GM23338 (cell line): ENCODE results near the gene ARF1. TPM values are rescaled to one million over a fixed set of nuclear protein-coding genes. Genes with fewer than 3 reads are reported as not detected.
A peak's percentile ranks its signal among the peaks of the same experiment; 100 is the strongest.

Experiments used
- ATAC-seq: fragments of 200-7000 bp; cut with Tn5 transposase; 3 replicates; pipeline ENCODE4 v1.9.1; 2020
- DNase-seq: peaks from one replicate; pipeline ENCODE4 v3.0.0-alpha.2; 2015; ENCODE audit warnings: low spot score
- H2AFZ ChIP-seq: fragments of 200-600 bp; sonication (generic); 2 replicates; pipeline ENCODE4 v1.8.0; 2016; ENCODE audit warnings: antibody characterized with exemption, mild to moderate bottlenecking, moderate library complexity
- H3F3A ChIP-seq: fragments of 200-600 bp; sonication (generic); replicated peaks from 2 replicates; pipeline ENCODE4 v1.8.0; 2017; ENCODE audit warnings: antibody characterized with exemption, mixed run types, low read depth
- H3K27ac ChIP-seq: fragments of 200-600 bp; sonication (generic); 2 replicates; pipeline ENCODE4 v1.6.1; 2016; ENCODE audit warnings: low read depth
- H3K27me3 ChIP-seq: fragments of 200-600 bp; sonication (generic); 2 replicates; pipeline ENCODE4 v1.8.0; 2016; ENCODE audit warnings: mild to moderate bottlenecking, mixed run types, moderate library complexity; ENCODE audit not compliant: insufficient read depth
- H3K36me3 ChIP-seq: fragments of 200-600 bp; sonication (generic); 2 replicates; pipeline ENCODE4 v1.8.0; 2016; ENCODE audit warnings: mild to moderate bottlenecking; ENCODE audit not compliant: insufficient read depth
- H3K4me1 ChIP-seq: fragments of 200-600 bp; sonication (generic); 2 replicates; pipeline ENCODE4 v1.8.0; 2016; ENCODE audit warnings: mild to moderate bottlenecking, moderate library complexity; ENCODE audit not compliant: insufficient read depth
- H3K4me2 ChIP-seq: fragments of 200-600 bp; sonication (generic); 2 replicates; pipeline ENCODE4 v1.7.1; 2017; ENCODE audit warnings: mixed run types
- H3K4me3 ChIP-seq: fragments of 200-600 bp; sonication (generic); 2 replicates; pipeline ENCODE4 v1.6.1; 2016; ENCODE audit warnings: mixed run types
- H3K79me2 ChIP-seq: fragments of 200-600 bp; sonication (generic); replicated peaks from 2 replicates; pipeline ENCODE4 v1.8.0; 2017; ENCODE audit warnings: mild to moderate bottlenecking; ENCODE audit not compliant: insufficient read depth
- H3K9me2 ChIP-seq: fragments of 200-600 bp; sonication (generic); 2 replicates; pipeline ENCODE4 v1.8.0; 2017; ENCODE audit not compliant: insufficient read depth
- H4K20me1 ChIP-seq: fragments of 200-600 bp; sonication (generic); replicated peaks from 2 replicates; pipeline ENCODE4 v1.8.0; 2017; ENCODE audit warnings: mild to moderate bottlenecking; ENCODE audit not compliant: insufficient read depth
- H3K27ac Mint-ChIP-seq: 2 replicates; pipeline ENCODE4 v1.8.0; 2020; ENCODE audit warnings: inconsistent platforms, mild to moderate bottlenecking, moderate library complexity, mixed read lengths
- H3K27me3 Mint-ChIP-seq: 3 replicates; pipeline ENCODE4 v1.8.0; 2022; ENCODE audit warnings: low read depth, mild to moderate bottlenecking, moderate library complexity, mixed read lengths, inconsistent platforms; ENCODE audit not compliant: insufficient read depth, poor library complexity
- H3K36me3 Mint-ChIP-seq: 3 replicates; pipeline ENCODE4 v1.8.0; 2021; ENCODE audit warnings: low read depth, mild to moderate bottlenecking, inconsistent platforms, moderate library complexity, mixed read lengths
- H3K4me1 Mint-ChIP-seq: 3 replicates; pipeline ENCODE4 v1.8.0; 2020; ENCODE audit warnings: mild to moderate bottlenecking, inconsistent platforms, mixed read lengths
- H3K4me3 Mint-ChIP-seq: 3 replicates; pipeline ENCODE4 v1.8.0; 2021; ENCODE audit warnings: moderate library complexity, mild to moderate bottlenecking, inconsistent platforms, mixed read lengths
- H3K9me3 Mint-ChIP-seq: 3 replicates; pipeline ENCODE4 v1.8.0; 2020; ENCODE audit warnings: moderate library complexity, mild to moderate bottlenecking, inconsistent platforms, mixed read lengths
- CREB1 ChIP-seq: fragments of 250-450 bp; sonication (Bioruptor Pico); IDR thresholded peaks from 2 replicates; pipeline ENCODE4 v1.5.0; 2020; ENCODE audit warnings: low read depth, mild to moderate bottlenecking, moderate library complexity
- EZH2 ChIP-seq: fragments of 200-600 bp; sonication (generic); IDR thresholded peaks from one replicate; pipeline ENCODE4 v1.8.0; 2017; ENCODE audit warnings: antibody characterized with exemption, mild to moderate bottlenecking, low read depth; ENCODE audit not compliant: unreplicated experiment
- EZH2phosphoT487 ChIP-seq: fragments of 200-600 bp; sonication (generic); IDR thresholded peaks from one replicate; pipeline ENCODE4 v1.8.1; 2018; ENCODE audit warnings: antibody characterized with exemption; ENCODE audit not compliant: unreplicated experiment
- JUNB ChIP-seq: IDR thresholded peaks from one replicate; pipeline ENCODE4 v1.6.1; 2016; ENCODE audit warnings: antibody characterized with exemption; ENCODE audit not compliant: unreplicated experiment
- NANOG ChIP-seq: IDR thresholded peaks from 2 replicates; pipeline ENCODE4 v1.6.1; 2016; ENCODE audit warnings: antibody characterized with exemption, borderline replicate concordance
- POLR2AphosphoS5 ChIP-seq: IDR thresholded peaks from 2 replicates; pipeline ENCODE4 v1.6.1; 2016; ENCODE audit warnings: antibody characterized with exemption, low read depth
- STAT1 ChIP-seq: IDR thresholded peaks from one replicate; pipeline ENCODE4 v1.6.1; 2016; ENCODE audit warnings: antibody characterized with exemption; ENCODE audit not compliant: unreplicated experiment
- ZNF114 ChIP-seq: fragments of 250-450 bp; sonication (Bioruptor Pico); IDR thresholded peaks from 2 replicates; pipeline ENCODE4 v1.5.0; 2020; ENCODE audit warnings: mild to moderate bottlenecking, moderate library complexity
- ZNF331 ChIP-seq: fragments of 250-450 bp; sonication (Bioruptor Pico); IDR thresholded peaks from 2 replicates; pipeline ENCODE4 v1.5.0; 2020; ENCODE audit warnings: low read depth, mild to moderate bottlenecking, moderate library complexity
- polyA plus RNA-seq: library from polyadenylated mRNA; unstranded; fragments of >200 nt; fragmentation: Nextera tagmentation; extraction: Ambion mirVana; gene quantifications from 2 replicates; pipeline ENCODE4 v1.2.1, GENCODE V29; 2016
- total RNA-seq: library from RNA; depleted of rRNA; stranded (reverse); fragments of >200 nt; shearing (Covaris generic); gene quantifications from 2 replicates; pipeline ENCODE4 v1.2.3, GENCODE V29; 2014
- TF ChIP-seq, protein P1 (sequence below): IDR thresholded peaks from one replicate; pipeline ENCODE4 v1.6.1; 2018; ENCODE audit warnings: antibody characterized with exemption; ENCODE audit not compliant: unreplicated experiment
- TF ChIP-seq, protein P2 (sequence below): fragments of 250-450 bp; sonication (Bioruptor Pico); IDR thresholded peaks from 2 replicates; pipeline ENCODE4 v1.5.0; 2020; ENCODE audit warnings: mild to moderate bottlenecking, moderate library complexity
- TF ChIP-seq, protein P3 (sequence below), 2 experiments: fragments of 200-600 bp in 1 of 2; sonication (generic) in 1 of 2; conservative IDR thresholded peaks; 2 replicates each; pipeline versions ENCODE4 v1.5.1 to v1.6.1; 2016 to 2017; ENCODE audit warnings: antibody characterized with exemption in 2 of 2, low read depth in 2 of 2, mild to moderate bottlenecking in 2 of 2, moderate library complexity in 1 of 2
- TF ChIP-seq, protein P4 (sequence below): IDR thresholded peaks from 2 replicates; pipeline ENCODE4 v1.6.1; 2016; ENCODE audit warnings: antibody characterized with exemption

Gene ARF1
- total and polyA plus RNA-seq, 2 experiments from 2014 or later: 210 to 306 TPM

DNA sequence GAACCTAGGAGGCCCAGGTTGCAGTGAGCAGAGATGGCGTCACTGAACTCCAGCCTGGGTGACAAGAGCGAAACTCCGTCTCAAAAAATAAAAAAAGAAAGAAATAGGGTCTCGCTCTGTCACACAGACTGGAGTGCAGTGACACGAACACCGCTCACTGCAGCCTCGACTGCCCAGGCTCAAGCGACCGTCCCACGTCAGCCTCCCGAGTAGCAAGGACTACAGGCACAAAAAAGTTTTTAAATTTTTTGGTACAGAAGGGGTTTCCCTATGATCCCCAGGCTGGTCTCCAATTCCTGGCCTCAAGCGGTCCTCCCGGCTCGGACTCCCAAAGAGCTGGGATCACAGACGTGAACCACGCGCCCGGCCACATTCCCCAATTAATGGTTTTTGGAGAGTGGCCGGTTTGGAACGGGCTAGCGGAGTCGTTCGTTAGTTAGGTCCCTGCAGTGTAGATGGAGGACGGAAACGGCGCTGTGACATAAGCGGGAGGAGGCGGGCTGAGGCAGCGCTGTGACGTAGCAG lies 57.0 kb downstream of the ARF1 start:
- no peaks in the 10 kb centered on the region; the same call in 2 of the 3 replicates for H3K9me3 Mint-ChIP-seq
- ATAC-seq (no peak), DNase-seq (no peak)
- H3K79me2 ChIP-seq: peaks cover 34% of the 10 kb centered on the region
- H3K4me1 Mint-ChIP-seq: peaks cover 2% of the 10 kb centered on the region; the same call in 1 of the 3 replicates
- H3K36me3 ChIP-seq: no peaks in the 10 kb centered on the region
- peak overlapping the region; percentile 79; the same call in 1 of the 2 replicates for H2AFZ ChIP-seq
- TF ChIP-seq STAT1: no peak
- TF ChIP-seq JUNB: no peak
- no peak for TF ChIP-seq ZNF331 (CRISPR knock-in tag)
- TF ChIP-seq, protein P1, sequence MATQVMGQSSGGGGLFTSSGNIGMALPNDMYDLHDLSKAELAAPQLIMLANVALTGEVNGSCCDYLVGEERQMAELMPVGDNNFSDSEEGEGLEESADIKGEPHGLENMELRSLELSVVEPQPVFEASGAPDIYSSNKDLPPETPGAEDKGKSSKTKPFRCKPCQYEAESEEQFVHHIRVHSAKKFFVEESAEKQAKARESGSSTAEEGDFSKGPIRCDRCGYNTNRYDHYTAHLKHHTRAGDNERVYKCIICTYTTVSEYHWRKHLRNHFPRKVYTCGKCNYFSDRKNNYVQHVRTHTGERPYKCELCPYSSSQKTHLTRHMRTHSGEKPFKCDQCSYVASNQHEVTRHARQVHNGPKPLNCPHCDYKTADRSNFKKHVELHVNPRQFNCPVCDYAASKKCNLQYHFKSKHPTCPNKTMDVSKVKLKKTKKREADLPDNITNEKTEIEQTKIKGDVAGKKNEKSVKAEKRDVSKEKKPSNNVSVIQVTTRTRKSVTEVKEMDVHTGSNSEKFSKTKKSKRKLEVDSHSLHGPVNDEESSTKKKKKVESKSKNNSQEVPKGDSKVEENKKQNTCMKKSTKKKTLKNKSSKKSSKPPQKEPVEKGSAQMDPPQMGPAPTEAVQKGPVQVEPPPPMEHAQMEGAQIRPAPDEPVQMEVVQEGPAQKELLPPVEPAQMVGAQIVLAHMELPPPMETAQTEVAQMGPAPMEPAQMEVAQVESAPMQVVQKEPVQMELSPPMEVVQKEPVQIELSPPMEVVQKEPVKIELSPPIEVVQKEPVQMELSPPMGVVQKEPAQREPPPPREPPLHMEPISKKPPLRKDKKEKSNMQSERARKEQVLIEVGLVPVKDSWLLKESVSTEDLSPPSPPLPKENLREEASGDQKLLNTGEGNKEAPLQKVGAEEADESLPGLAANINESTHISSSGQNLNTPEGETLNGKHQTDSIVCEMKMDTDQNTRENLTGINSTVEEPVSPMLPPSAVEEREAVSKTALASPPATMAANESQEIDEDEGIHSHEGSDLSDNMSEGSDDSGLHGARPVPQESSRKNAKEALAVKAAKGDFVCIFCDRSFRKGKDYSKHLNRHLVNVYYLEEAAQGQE: no peak
- TF ChIP-seq, protein P2, sequence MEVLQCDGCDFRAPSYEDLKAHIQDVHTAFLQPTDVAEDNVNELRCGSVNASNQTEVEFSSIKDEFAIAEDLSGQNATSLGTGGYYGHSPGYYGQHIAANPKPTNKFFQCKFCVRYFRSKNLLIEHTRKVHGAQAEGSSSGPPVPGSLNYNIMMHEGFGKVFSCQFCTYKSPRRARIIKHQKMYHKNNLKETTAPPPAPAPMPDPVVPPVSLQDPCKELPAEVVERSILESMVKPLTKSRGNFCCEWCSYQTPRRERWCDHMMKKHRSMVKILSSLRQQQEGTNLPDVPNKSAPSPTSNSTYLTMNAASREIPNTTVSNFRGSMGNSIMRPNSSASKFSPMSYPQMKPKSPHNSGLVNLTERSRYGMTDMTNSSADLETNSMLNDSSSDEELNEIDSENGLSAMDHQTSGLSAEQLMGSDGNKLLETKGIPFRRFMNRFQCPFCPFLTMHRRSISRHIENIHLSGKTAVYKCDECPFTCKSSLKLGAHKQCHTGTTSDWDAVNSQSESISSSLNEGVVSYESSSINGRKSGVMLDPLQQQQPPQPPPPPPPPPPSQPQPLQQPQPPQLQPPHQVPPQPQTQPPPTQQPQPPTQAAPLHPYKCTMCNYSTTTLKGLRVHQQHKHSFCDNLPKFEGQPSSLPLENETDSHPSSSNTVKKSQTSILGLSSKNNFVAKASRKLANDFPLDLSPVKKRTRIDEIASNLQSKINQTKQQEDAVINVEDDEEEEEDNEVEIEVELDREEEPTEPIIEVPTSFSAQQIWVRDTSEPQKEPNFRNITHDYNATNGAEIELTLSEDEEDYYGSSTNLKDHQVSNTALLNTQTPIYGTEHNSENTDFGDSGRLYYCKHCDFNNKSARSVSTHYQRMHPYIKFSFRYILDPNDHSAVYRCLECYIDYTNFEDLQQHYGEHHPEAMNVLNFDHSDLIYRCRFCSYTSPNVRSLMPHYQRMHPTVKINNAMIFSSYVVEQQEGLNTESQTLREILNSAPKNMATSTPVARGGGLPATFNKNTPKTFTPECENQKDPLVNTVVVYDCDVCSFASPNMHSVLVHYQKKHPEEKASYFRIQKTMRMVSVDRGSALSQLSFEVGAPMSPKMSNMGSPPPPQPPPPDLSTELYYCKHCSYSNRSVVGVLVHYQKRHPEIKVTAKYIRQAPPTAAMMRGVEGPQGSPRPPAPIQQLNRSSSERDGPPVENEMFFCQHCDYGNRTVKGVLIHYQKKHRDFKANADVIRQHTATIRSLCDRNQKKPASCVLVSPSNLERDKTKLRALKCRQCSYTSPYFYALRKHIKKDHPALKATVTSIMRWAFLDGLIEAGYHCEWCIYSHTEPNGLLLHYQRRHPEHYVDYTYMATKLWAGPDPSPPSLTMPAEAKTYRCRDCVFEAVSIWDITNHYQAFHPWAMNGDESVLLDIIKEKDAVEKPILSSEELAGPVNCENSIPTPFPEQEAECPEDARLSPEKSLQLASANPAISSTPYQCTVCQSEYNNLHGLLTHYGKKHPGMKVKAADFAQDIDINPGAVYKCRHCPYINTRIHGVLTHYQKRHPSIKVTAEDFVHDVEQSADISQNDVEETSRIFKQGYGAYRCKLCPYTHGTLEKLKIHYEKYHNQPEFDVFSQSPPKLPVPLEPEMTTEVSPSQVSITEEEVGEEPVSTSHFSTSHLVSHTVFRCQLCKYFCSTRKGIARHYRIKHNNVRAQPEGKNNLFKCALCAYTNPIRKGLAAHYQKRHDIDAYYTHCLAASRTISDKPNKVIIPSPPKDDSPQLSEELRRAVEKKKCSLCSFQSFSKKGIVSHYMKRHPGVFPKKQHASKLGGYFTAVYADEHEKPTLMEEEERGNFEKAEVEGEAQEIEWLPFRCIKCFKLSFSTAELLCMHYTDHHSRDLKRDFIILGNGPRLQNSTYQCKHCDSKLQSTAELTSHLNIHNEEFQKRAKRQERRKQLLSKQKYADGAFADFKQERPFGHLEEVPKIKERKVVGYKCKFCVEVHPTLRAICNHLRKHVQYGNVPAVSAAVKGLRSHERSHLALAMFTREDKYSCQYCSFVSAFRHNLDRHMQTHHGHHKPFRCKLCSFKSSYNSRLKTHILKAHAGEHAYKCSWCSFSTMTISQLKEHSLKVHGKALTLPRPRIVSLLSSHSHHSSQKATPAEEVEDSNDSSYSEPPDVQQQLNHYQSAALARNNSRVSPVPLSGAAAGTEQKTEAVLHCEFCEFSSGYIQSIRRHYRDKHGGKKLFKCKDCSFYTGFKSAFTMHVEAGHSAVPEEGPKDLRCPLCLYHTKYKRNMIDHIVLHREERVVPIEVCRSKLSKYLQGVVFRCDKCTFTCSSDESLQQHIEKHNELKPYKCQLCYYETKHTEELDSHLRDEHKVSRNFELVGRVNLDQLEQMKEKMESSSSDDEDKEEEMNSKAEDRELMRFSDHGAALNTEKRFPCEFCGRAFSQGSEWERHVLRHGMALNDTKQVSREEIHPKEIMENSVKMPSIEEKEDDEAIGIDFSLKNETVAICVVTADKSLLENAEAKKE: no peak
- TF ChIP-seq ZNF114 (CRISPR knock-in tag): no peak
- TF ChIP-seq CREB1 (CRISPR knock-in tag): no peak; the same call in none of the 2 replicates
- TF ChIP-seq NANOG: no peak
- TF ChIP-seq POLR2AphosphoS5: no peak; the same call in 1 of the 2 replicates
- TF ChIP-seq, protein P3, sequence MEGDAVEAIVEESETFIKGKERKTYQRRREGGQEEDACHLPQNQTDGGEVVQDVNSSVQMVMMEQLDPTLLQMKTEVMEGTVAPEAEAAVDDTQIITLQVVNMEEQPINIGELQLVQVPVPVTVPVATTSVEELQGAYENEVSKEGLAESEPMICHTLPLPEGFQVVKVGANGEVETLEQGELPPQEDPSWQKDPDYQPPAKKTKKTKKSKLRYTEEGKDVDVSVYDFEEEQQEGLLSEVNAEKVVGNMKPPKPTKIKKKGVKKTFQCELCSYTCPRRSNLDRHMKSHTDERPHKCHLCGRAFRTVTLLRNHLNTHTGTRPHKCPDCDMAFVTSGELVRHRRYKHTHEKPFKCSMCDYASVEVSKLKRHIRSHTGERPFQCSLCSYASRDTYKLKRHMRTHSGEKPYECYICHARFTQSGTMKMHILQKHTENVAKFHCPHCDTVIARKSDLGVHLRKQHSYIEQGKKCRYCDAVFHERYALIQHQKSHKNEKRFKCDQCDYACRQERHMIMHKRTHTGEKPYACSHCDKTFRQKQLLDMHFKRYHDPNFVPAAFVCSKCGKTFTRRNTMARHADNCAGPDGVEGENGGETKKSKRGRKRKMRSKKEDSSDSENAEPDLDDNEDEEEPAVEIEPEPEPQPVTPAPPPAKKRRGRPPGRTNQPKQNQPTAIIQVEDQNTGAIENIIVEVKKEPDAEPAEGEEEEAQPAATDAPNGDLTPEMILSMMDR (conservative IDR thresholded peaks at IDR 0.05; ENCODE audit: low read depth in 2 of 2): no peak
- no peak for TF ChIP-seq EZH2phosphoT487
- TF ChIP-seq EZH2: no peak
- TF ChIP-seq, protein P4, sequence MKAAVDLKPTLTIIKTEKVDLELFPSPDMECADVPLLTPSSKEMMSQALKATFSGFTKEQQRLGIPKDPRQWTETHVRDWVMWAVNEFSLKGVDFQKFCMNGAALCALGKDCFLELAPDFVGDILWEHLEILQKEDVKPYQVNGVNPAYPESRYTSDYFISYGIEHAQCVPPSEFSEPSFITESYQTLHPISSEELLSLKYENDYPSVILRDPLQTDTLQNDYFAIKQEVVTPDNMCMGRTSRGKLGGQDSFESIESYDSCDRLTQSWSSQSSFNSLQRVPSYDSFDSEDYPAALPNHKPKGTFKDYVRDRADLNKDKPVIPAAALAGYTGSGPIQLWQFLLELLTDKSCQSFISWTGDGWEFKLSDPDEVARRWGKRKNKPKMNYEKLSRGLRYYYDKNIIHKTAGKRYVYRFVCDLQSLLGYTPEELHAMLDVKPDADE: no peak
- peak overlapping the region; percentile 78 for H3K4me2 ChIP-seq
- H3K4me3 ChIP-seq: peak overlapping the region; percentile 92
- H3K27ac ChIP-seq: 0 out of 2 replicates have a peak overlapping the region, but pooled peaks have one; percentile 30
- H3K27me3 ChIP-seq: peaks cover 36% of the 10 kb centered on the region
- H3K9me2 ChIP-seq: no peaks in the 10 kb centered on the region
- H3K36me3 Mint-ChIP-seq: no peaks in the 10 kb centered on the region; the same call in 2 of the 3 replicates
- H3K27me3 Mint-ChIP-seq: peaks cover 16% of the 10 kb centered on the region
- no peaks in the 10 kb centered on the region for H3F3A ChIP-seq
- H3K27ac Mint-ChIP-seq: peak overlapping the region; percentile 94
- peak overlapping the region; percentile 86 for H3K4me3 Mint-ChIP-seq
- peaks cover 5% of the 10 kb centered on the region; the same call in 1 of the 2 replicates for H3K4me1 ChIP-seq
- no peaks in the 10 kb centered on the region for H4K20me1 ChIP-seq
